Endothelial cell of umbilical vein (primary cell): ENCODE results near the gene PLXND1.

ENCODE experiments used
- EZH2 ChIP-seq: IDR thresholded peaks from 2 replicates; pipeline ENCODE4 v1.6.1; 2012; ENCODE audit warnings: borderline replicate concordance, low read depth, mild to moderate bottlenecking, moderate library complexity, low read length, inconsistent platforms; ENCODE audit not compliant: severe bottlenecking
- FOS ChIP-seq: IDR thresholded peaks from 2 replicates; pipeline ENCODE4 v1.6.1; 2011; ENCODE audit warnings: mild to moderate bottlenecking, low read length, moderate library complexity, borderline replicate concordance; ENCODE audit not compliant: insufficient read depth
- JUN ChIP-seq: IDR thresholded peaks from 2 replicates; pipeline ENCODE4 v1.6.1; 2011; ENCODE audit warnings: borderline replicate concordance, low read depth; ENCODE audit not compliant: insufficient read length, insufficient read depth
- MYC ChIP-seq: IDR thresholded peaks from one replicate; pipeline ENCODE4 v1.6.1; 2011; ENCODE audit warnings: mild to moderate bottlenecking, low read depth, low read length
- POLR2A ChIP-seq: IDR thresholded peaks from 2 replicates; pipeline ENCODE4 v1.6.1; 2012; ENCODE audit warnings: low read depth, mild to moderate bottlenecking, control low read depth, low read length
- POLR2AphosphoS5 ChIP-seq: IDR thresholded peaks from 2 replicates; pipeline ENCODE4 v1.6.1; 2012; ENCODE audit warnings: low read depth, mild to moderate bottlenecking, control low read depth, low read length, moderate library complexity; ENCODE audit not compliant: insufficient read depth
- TF ChIP-seq, protein P1 (sequence below), 2 donors: IDR thresholded peaks; 1 replicate in 1 of 2; 2 replicates in 1 of 2; pipeline ENCODE4 v1.5.1; 2011; ENCODE audit warnings: low read length in 2 of 2, mild to moderate bottlenecking in 2 of 2, moderate library complexity in 2 of 2, control low read depth in 1 of 2, inconsistent platforms in 1 of 2, low read depth in 1 of 2; ENCODE audit not compliant: insufficient read depth in 1 of 2; ENCODE audit errors: extremely low read depth in 1 of 2
- TF ChIP-seq, protein P2 (sequence below): IDR thresholded peaks from 2 replicates; pipeline ENCODE4 v1.6.1; 2011; ENCODE audit not compliant: insufficient read depth, insufficient read length

DNA sequence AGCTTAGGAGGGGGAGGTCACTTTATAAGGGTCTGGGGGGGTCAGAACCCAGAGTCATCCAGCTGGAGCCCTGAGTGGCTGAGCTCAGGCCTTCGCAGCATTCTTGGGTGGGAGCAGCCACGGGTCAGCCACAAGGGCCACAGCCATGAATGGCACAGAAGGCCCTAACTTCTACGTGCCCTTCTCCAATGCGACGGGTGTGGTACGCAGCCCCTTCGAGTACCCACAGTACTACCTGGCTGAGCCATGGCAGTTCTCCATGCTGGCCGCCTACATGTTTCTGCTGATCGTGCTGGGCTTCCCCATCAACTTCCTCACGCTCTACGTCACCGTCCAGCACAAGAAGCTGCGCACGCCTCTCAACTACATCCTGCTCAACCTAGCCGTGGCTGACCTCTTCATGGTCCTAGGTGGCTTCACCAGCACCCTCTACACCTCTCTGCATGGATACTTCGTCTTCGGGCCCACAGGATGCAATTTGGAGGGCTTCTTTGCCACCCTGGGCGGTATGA, 77.8 kb downstream of the PLXND1 start, which contains the start of gene RHO:
- TF ChIP-seq, protein P1, sequence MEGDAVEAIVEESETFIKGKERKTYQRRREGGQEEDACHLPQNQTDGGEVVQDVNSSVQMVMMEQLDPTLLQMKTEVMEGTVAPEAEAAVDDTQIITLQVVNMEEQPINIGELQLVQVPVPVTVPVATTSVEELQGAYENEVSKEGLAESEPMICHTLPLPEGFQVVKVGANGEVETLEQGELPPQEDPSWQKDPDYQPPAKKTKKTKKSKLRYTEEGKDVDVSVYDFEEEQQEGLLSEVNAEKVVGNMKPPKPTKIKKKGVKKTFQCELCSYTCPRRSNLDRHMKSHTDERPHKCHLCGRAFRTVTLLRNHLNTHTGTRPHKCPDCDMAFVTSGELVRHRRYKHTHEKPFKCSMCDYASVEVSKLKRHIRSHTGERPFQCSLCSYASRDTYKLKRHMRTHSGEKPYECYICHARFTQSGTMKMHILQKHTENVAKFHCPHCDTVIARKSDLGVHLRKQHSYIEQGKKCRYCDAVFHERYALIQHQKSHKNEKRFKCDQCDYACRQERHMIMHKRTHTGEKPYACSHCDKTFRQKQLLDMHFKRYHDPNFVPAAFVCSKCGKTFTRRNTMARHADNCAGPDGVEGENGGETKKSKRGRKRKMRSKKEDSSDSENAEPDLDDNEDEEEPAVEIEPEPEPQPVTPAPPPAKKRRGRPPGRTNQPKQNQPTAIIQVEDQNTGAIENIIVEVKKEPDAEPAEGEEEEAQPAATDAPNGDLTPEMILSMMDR (IDR thresholded peaks at IDR 0.05; ENCODE audit: extremely low read depth in 1 of 2, insufficient read depth in 1 of 2, low read depth in 1 of 2, low read length in 2 of 2): no peak
- TF ChIP-seq MYC: no peak
- no peak for TF ChIP-seq POLR2AphosphoS5
- no peak for TF ChIP-seq EZH2
- no peak for TF ChIP-seq JUN
- TF ChIP-seq POLR2A: no peak
- TF ChIP-seq FOS: no peak
- TF ChIP-seq, protein P2, sequence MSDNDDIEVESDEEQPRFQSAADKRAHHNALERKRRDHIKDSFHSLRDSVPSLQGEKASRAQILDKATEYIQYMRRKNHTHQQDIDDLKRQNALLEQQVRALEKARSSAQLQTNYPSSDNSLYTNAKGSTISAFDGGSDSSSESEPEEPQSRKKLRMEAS: no peak
